ENCODE measurements around the gene RAI1.

The RAI1 gene

GRCh38 chr17:17790637-17791464 is 109.6 kb downstream of the RAI1 start:
- no peak for DNase-seq (ENCODE audit: extremely low spot score)
- ChIA-PET POLR2A (interaction anchor here (1.0 kb wide), 1 partner anchor 11 kb away, joined by 3 read pairs; no protein-coding TSS in a partner anchor), CTCF (no interaction called here)
- no peak for TF ChIP-seq HDGF (IDR thresholded peaks at IDR 0.05; ENCODE audit: borderline replicate concordance)
- TF ChIP-seq FOXA1 (IDR thresholded peaks at IDR 0.05) = no peak
- TF ChIP-seq PKNOX1 (IDR thresholded peaks at IDR 0.05) = no peak
- no peak for TF ChIP-seq SP1 (IDR thresholded peaks at IDR 0.05)
- TF ChIP-seq L3MBTL2 (conservative IDR thresholded peaks at IDR 0.05) = no peak

GRCh38 chr17:17792037-17792550 is 110.8 kb downstream of the RAI1 start:
- ChIA-PET POLR2A (no interaction called here), CTCF (no interaction called here)
- TF ChIP-seq FOXK2 (IDR thresholded peaks at IDR 0.05) (no peak), TARDBP (IDR thresholded peaks at IDR 0.05) (no peak)
- DNase-seq (ENCODE audit: extremely low spot score) = no peak

GRCh38 chr17:17792551-17793377 is 111.5 kb downstream of the RAI1 start:
- ChIA-PET CTCF (no interaction called here), POLR2A (interaction anchor here (1.2 kb wide), 1 partner anchor 9 kb away, joined by 3 read pairs; no protein-coding TSS in a partner anchor)
- DNase-seq (ENCODE audit: extremely low spot score) = no peak
- TF ChIP-seq HDGF (IDR thresholded peaks at IDR 0.05; ENCODE audit: borderline replicate concordance) = no peak
- no peak for TF ChIP-seq LEF1 (IDR thresholded peaks at IDR 0.05; ENCODE audit: borderline replicate concordance)
- no peak for TF ChIP-seq ZNF384 (IDR thresholded peaks at IDR 0.05)
- no peak for TF ChIP-seq ARNT (IDR thresholded peaks at IDR 0.05)
- TF ChIP-seq NFRKB (IDR thresholded peaks at IDR 0.05) = no peak

- CTCF ChIA-PET = no interaction called here
- POLR2A ChIA-PET = interaction anchor here (1.2 kb wide), 1 partner anchor 8 kb away, joined by 3 read pairs; no protein-coding TSS in a partner anchor
- TF ChIP-seq TARDBP (IDR thresholded peaks at IDR 0.05) (no peak), NFRKB (IDR thresholded peaks at IDR 0.05) (no peak), BHLHE40 (IDR thresholded peaks at IDR 0.05; ENCODE audit: borderline replicate concordance) (no peak)
- no peak for DNase-seq (ENCODE audit: extremely low spot score)
These were observed 112.3 kb downstream of the RAI1 start for GRCh38 chr17:17793378-17794214.

- ChIA-PET POLR2A (interaction anchor here (0.5 kb wide), 1 partner anchor 47 kb away, joined by 3 read pairs; no protein-coding TSS in a partner anchor), CTCF (no interaction called here)
- DNase-seq (ENCODE audit: extremely low spot score) = no peak
These were observed 113.1 kb downstream of the RAI1 start for GRCh38 chr17:17794382-17794781.

GRCh38 chr17:17795296-17795695 is 114.0 kb downstream of the RAI1 start:
- POLR2A ChIA-PET = interaction anchor here (1.1 kb wide), 1 partner anchor 41 kb away, joined by 3 read pairs; the partner anchor contains the start of gene SREBF1
- CTCF ChIA-PET = no interaction called here
- DNase-seq (ENCODE audit: extremely low spot score) = no peak
- TF ChIP-seq BHLHE40 (IDR thresholded peaks at IDR 0.05; ENCODE audit: borderline replicate concordance) (no peak), SUZ12 (IDR thresholded peaks at IDR 0.05) (no peak), L3MBTL2 (conservative IDR thresholded peaks at IDR 0.05) (no peak), SP1 (IDR thresholded peaks at IDR 0.05) (no peak), ZNF384 (IDR thresholded peaks at IDR 0.05) (no peak), LEF1 (IDR thresholded peaks at IDR 0.05; ENCODE audit: borderline replicate concordance) (no peak), TARDBP (IDR thresholded peaks at IDR 0.05) (no peak), FOXM1 (IDR thresholded peaks at IDR 0.05; ENCODE audit: borderline replicate concordance) (no peak), CTBP1 (IDR thresholded peaks at IDR 0.05; ENCODE audit: borderline replicate concordance) (no peak), ARNT (IDR thresholded peaks at IDR 0.05) (no peak), FOXK2 (IDR thresholded peaks at IDR 0.05) (no peak)

More at GRCh38 chr17:17794382-17794781, 113.1 kb downstream of the RAI1 start:
- TF ChIP-seq HDGF (IDR thresholded peaks at IDR 0.05; ENCODE audit: borderline replicate concordance) = no peak
- TF ChIP-seq NFRKB (IDR thresholded peaks at IDR 0.05) = no peak
- no peak for TF ChIP-seq CTBP1 (IDR thresholded peaks at IDR 0.05; ENCODE audit: borderline replicate concordance)

GRCh38 chr17:17795946-17796786 is 114.9 kb downstream of the RAI1 start:
- CTCF ChIA-PET = interaction anchor here (1.2 kb wide), 1 partner anchor 115 kb away, joined by 3 read pairs; no protein-coding TSS in a partner anchor
- POLR2A ChIA-PET = interaction anchor here (1.1 kb wide), 1 partner anchor 40 kb away, joined by 3 read pairs; the partner anchor contains the start of gene SREBF1
- DNase-seq (ENCODE audit: extremely low spot score) = no peak
- TF ChIP-seq SP1 (IDR thresholded peaks at IDR 0.05) = no peak
- TF ChIP-seq ELF4 (IDR thresholded peaks at IDR 0.05) = no peak
- no peak for TF ChIP-seq HDGF (IDR thresholded peaks at IDR 0.05; ENCODE audit: borderline replicate concordance)
- TF ChIP-seq FOXK2 (IDR thresholded peaks at IDR 0.05) = no peak
- TF ChIP-seq SUZ12 (IDR thresholded peaks at IDR 0.05) = no peak
- no peak for TF ChIP-seq PKNOX1 (IDR thresholded peaks at IDR 0.05)
- no peak for TF ChIP-seq ZNF384 (IDR thresholded peaks at IDR 0.05)
- no peak for TF ChIP-seq BHLHE40 (IDR thresholded peaks at IDR 0.05; ENCODE audit: borderline replicate concordance)
- no peak for TF ChIP-seq LEF1 (IDR thresholded peaks at IDR 0.05; ENCODE audit: borderline replicate concordance)
- no peak for TF ChIP-seq TARDBP (IDR thresholded peaks at IDR 0.05)
- TF ChIP-seq ARNT (IDR thresholded peaks at IDR 0.05) = no peak
- no peak for TF ChIP-seq L3MBTL2 (conservative IDR thresholded peaks at IDR 0.05)
- no peak for TF ChIP-seq FOXM1 (IDR thresholded peaks at IDR 0.05; ENCODE audit: borderline replicate concordance)
- TF ChIP-seq FOXA1 (IDR thresholded peaks at IDR 0.05) = no peak
- TF ChIP-seq NFRKB (IDR thresholded peaks at IDR 0.05) = no peak
- no peak for TF ChIP-seq CTBP1 (IDR thresholded peaks at IDR 0.05; ENCODE audit: borderline replicate concordance)

All from HEK293T (cell line).